Stimulated activated CD4-positive, alpha-beta T cell treated with anti-CD3 and anti-CD28 coated beads, Interleukin-2, amount 100 ng/mL, for 4 hours (primary cell): Measurements from ENCODE around the gene CMKLR1.

Experiments
- DNase-seq: peaks from one replicate; pipeline ENCODE4 v3.0.0-alpha.2; 2020; ENCODE audit warnings: low read depth

Gene CMKLR1

GRCh38 chr12:108315486-108316105, 23.5 kb downstream of the CMKLR1 start:
- DNase-seq = no peak

GRCh38 chr12:108313606-108314351, 25.3 kb downstream of the CMKLR1 start:
- no peak for DNase-seq

GRCh38 chr12:108313241-108313605, 25.9 kb downstream of the CMKLR1 start:
- DNase-seq = no peak

- DNase-seq = no peak
Measured at GRCh38 chr12:108312693-108313189, 26.4 kb downstream of the CMKLR1 start.

- DNase-seq = no peak
Measured at GRCh38 chr12:108312073-108312659, 26.9 kb downstream of the CMKLR1 start.

- no peak for DNase-seq
Measured at GRCh38 chr12:108311605-108312004, 27.5 kb downstream of the CMKLR1 start.

- no peak for DNase-seq
Measured at GRCh38 chr12:108310489-108310888, 28.6 kb downstream of the CMKLR1 start.

- no peak for DNase-seq
Measured at GRCh38 chr12:108309674-108310312, 29.3 kb downstream of the CMKLR1 start.

GRCh38 chr12:108308395-108309085, 30.6 kb downstream of the CMKLR1 start:
- DNase-seq = no peak

GRCh38 chr12:108307006-108307405, 32.1 kb downstream of the CMKLR1 start:
- DNase-seq = no peak

GRCh38 chr12:108306506-108306905, 32.6 kb downstream of the CMKLR1 start:
- DNase-seq = no peak

GRCh38 chr12:108305991-108306501, 33.1 kb downstream of the CMKLR1 start:
- DNase-seq = no peak

GRCh38 chr12:108305520-108305919, 33.6 kb downstream of the CMKLR1 start:
- DNase-seq = no peak

- no peak for DNase-seq
Measured at GRCh38 chr12:108304633-108305032, 34.5 kb downstream of the CMKLR1 start.

- no peak for DNase-seq
Measured at GRCh38 chr12:108303703-108304102, 35.4 kb downstream of the CMKLR1 start.

- no peak for DNase-seq
Measured at GRCh38 chr12:108302403-108303311, 36.5 kb downstream of the CMKLR1 start.

- DNase-seq = no peak
Measured at GRCh38 chr12:108302016-108302402, 37.1 kb downstream of the CMKLR1 start.

GRCh38 chr12:108301346-108301745, 37.8 kb downstream of the CMKLR1 start:
- DNase-seq = no peak

- no peak for DNase-seq
Measured at GRCh38 chr12:108299980-108300696, 39.0 kb downstream of the CMKLR1 start.

- no peak for DNase-seq
Measured at GRCh38 chr12:108299516-108299915, 39.6 kb downstream of the CMKLR1 start.
